ENCODE measurements around the gene LRRC4C. TPM values are rescaled to one million over a fixed set of nuclear protein-coding genes. Genes with fewer than 3 reads are reported as not detected.

LRRC4C gene
- total and polyA plus RNA-seq, 2 experiments from 2014 or later = 0.35 to 1.1 TPM

Small RNAs within 50 kb of the gene (small RNA-seq; reads per million reads assigned to genes)
- gene RF00019 (ENCODE audit: low replicate concordance) = not detected
- gene RNU6-365P (ENCODE audit: low replicate concordance) = not detected

Data from GM23338 (cell line).